ENCODE measurements around the gene DCDC2.
"Not testable (repeated sequence)": the region's sequence is repeated elsewhere in the genome, so short reads cannot be mapped to it uniquely, and the experiment has no call there.

Gene DCDC2

DNA sequence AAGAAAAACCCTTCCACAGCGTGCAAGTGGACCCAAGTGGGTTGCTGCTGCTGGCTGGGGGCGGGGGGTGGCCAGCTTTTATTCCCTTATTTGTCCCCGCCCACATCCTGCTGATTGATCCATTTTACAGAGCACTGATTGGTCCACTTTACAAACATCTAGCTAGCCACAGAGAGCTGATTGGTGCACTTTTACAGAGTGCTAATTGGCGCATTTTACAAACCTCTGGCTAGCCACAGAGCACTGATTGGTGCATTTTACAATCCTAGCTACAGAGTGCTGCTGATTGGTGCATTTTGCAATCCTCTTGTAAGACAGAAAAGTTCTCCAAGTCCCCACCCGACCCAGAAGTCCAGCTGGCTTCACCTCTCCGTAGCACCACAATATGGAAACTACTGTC, 99.6 kb downstream of the DCDC2 start:
- not testable (repeated sequence) for DNase-seq (ENCODE audit: low spot score)

DNA sequence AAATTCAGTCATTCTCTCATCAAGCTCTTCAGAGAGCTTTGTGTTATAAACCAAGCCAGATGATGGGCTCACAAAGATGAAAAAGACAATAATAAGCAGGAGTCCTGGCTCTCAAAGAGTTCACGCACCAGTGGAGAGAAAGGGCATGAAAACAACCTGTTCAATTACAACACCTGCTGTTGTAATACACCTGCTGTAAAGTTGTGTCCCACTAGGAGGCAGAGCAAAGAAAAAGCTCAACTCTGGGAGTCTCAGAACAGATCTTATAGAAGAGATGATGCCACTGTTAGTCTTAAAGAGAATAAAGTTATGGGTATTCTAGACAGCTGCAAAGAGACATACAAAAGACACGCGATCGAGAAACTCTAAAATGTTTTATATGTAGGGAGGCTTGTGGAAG, 100.6 kb downstream of the DCDC2 start:
- no peak for DNase-seq (ENCODE audit: low spot score)

DNA sequence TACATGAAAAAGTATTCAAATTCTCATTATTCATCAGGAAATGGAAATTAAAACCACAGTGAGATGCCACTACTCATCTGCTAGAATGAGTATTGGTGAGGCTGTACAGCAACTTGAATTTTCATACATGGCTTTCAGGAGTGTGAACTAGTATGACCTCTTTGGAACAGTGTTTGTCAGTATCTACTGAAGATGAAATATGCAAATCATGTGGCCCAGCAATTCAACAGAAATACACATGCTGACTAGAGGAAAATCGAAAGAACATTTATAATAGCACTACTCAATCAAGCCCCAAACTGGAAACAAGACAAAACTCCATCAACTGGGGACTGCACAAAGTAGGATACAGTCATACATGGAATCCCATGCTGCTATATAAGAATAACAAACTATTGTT, 102.2 kb downstream of the DCDC2 start:
- DNase-seq (ENCODE audit: low spot score), result no peak

DNA sequence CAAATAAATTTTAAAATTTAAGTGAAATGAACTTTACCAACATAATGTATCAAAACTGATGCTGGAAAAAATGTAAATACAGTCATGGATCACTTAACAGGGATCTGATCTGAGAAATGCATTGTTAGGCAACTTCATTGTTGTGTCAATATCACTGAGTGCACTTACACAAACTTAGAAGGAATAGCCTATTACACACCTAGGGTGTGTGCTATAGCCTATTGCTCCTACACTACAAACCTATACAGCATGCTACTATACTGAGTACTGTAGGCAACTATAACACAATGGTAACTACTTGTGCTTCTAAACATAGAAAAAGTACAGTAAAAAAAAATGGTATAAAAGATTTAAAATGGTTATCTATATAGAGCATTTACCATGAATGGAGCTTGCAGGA, 104.5 kb downstream of the DCDC2 start:
- no peak for DNase-seq (ENCODE audit: low spot score)

DNA sequence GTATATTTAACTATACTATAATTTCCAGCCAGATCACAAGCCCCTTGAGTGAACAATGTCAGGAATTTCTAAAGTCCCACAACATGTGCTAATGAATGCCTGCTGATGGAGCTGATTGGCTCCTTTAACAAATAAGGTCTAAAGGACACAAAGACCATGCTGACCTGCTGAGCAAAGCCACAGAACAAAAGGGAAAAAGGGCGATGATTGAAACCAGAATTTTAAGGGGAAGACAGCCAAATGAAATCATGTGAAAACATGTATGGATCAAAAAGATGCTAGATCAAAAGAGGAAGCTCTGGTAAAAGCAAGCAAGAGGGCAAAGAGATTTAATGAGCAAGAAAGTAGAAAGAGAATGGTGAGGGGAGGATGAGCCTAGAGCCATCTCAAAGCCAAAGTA, 105.6 kb downstream of the DCDC2 start:
- DNase-seq (ENCODE audit: low spot score), result no peak

DNA sequence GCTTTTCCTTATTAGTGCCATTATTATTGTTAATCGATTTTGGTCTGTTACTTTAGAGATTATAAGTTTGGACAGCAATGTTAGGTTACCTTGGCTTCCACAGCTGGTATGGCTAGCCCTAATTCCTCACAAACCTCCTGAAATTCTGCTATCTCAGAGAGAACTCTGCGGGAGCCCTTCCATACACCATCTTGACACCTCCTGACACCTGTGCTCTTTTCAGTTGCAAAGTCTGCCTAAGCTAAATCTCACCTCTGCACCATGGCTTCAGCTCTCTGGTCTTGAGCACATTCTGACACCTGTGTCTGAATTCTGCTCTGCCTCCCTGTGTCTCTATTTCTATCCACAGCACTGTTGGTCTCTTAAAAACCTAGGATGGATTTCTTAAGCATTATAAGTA, 106.5 kb downstream of the DCDC2 start:
- DNase-seq (ENCODE audit: low spot score), result no peak

DNA sequence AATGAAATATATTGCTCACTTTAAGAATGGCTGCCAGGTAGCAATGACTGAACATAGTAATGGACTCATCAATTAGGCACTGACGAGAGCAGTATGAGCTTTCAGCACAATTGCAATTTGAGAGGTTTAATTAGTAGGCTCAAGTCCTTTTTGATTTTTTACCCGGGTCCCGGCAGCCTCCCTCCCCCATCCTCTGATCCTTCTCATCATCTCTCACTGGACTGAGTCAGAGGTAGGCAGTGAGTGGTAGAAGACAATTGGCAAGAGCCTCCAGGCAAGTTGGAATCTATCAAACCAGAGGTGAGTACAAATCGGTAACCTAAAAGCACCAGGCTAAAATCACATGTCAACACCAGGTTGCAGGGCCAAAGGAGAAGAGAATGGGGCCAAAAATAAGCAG, 107.9 kb downstream of the DCDC2 start:
- no peak for DNase-seq (ENCODE audit: low spot score)

DNA sequence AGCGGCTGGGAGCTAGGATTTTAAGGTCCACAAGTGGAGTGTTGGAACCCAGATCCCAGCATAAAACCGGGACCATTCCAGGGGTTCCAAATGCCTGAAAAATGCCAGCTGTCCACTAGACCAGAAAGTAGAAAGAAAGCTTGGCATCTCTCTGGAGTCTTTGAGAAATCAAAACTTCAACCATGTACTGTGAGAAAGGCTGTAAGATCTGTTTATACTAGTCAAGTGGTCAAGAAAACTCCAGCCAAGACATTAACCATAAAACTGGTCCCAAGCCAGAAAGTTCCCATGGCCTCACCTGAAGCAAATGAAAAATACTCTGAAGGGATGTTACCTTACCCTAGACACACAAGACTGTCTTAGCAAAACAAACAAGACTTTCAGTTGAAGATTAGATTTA, 112.6 kb downstream of the DCDC2 start:
- DNase-seq (ENCODE audit: low spot score), result no peak

DNA sequence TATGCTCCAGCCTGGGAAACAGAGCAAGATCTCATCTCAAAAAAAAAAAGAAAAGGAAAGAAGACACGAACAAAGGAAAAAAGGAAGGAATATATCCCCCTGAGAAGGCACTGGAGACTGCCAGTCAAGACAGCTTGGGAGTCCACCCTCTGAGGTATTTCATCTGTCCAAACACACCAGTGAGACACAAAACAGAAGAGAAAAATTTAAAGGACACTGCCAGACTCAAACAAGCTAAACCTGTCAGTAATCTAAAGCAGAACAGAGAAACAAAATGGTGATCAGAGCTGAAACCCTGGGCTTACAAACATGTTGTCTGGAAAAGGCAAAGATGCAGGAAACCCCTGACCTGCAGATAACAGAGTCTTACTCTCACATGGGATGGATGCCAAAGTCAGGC, 114.9 kb downstream of the DCDC2 start:
- DNase-seq (ENCODE audit: low spot score), result no peak

DNA sequence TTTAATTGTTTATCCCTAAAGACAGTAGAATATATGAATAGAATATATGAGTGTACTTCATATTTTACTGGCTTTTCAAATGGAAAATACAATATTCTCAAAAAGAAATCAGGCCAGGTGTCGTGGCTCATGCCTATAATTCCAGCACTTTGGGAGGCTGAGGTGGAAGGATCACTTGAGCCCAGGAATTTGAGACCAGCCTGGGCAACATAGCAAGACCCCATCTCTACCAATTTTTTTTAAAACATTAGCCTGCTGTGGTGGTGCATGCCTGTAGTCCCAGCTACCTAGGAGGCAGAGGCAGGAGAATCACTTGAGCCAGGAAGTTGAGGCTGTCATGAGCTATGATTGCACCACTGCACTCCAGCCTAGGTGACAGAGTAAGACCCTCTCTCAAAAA, 116.1 kb downstream of the DCDC2 start:
- DNase-seq (ENCODE audit: low spot score), result not testable (repeated sequence)

DNA sequence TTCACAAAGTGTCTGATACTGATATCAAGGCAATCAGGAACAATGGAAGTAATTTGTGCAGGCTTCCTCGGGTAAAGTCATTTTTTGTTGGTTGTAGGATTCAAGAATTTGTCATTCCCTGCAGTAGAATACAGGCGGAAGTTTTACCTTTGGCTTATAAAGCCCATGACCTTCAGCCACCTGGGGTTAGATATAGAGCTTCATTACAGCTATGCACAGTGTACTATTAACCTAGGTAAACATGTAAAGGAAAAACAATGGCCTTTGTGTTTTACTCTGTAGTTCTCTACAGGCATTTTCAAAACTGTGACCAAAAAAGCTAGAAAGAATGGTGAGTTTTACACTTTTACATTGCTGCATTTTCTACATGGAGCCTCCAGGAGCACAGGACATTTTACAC, 116.9 kb downstream of the DCDC2 start:
- DNase-seq (ENCODE audit: low spot score), result no peak

DNA sequence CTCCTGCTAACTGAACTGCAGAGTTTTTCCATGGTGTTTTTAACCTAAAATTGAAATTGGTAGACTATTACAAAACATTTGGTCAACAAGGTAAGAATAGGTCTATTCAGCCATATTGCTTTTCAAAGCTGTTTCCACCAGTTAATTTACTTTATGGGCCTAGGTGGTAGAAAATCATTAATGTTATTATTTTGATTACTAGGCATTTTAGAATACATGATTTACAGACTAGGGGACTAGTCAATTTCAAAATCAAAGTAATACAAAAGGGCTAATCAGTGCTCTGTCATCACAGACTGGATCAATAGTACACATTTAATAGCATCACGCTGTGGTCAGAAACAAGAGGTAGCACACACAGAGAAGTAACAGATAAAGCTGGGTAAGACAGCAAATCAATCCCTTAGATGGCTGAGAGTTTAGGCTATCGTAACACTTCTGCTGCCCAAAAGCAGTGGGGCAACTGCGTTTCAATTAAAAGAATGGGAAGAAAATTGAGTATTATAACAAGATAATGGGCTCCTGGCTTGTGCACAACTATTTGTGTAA, 117.4 kb downstream of the DCDC2 start:
- no peak for DNase-seq (ENCODE audit: low spot score)

DNA sequence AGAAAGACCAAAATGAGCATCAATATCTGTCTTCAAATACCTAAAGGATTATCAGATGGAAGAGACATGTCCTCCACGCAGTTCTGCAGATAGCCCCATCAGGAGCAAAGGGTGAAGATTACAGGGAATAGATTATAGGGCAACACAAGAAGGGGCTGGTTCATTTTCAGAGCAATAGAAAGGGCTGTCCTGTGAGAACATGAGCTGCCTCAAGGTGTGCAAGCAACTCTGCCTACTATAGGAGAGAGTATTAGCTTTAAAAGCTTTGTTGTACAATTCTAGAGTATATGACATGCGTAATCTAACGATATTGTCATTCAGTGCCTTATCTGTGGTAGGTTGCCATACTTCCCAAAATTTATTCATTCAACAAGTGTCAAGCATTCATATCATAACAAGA, 119.2 kb downstream of the DCDC2 start:
- no peak for DNase-seq (ENCODE audit: low spot score)

DNA sequence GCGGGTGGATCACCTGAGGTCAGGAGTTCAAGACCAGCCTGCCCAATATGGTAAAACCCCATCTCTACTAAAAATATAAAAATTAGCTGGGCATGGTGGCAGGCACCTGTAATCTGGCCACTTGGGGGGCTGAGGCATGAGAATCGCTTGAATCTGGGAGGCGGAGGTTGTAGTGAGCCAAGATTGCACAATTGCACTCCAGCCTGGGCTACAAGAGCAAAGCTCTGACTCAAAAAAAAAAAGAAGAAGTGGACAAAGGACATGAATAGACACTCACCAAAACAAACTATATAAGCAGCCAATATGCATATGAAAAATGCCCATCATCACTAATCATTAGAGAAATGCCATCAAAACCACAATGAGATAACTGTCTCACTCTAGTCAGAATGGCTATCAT, 121.1 kb downstream of the DCDC2 start:
- DNase-seq (ENCODE audit: low spot score), result not testable (repeated sequence)

DNA sequence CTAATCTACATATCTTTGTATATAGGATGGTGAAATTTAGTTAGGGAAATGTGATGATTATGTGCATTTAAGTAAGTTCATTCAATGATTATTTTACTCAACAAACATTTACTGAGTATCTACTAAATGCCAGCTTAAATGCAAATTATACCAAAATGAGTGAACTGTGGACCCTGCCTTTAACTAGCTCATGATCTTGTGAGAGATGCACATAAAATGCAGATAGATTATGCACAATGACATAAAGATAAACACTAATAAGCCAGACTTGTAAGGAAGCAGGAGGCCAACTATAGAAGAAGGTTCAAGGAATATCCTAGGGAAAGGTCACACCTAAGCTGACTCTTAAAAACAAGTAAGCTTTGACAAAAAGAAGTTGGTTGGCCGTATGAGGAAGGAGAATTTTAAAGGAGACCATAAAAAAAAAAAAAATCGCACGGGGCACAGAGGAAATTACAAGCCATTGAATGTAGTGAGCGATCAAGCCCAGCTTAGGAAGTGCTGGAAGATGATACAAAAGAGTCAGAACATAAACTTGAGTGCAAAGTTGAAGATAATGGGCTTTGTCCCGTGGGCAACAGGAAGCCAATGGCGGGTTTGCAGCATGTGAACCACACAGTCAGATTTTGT, 123.9 kb downstream of the DCDC2 start:
- DNase-seq (ENCODE audit: low spot score), result no peak

DNA sequence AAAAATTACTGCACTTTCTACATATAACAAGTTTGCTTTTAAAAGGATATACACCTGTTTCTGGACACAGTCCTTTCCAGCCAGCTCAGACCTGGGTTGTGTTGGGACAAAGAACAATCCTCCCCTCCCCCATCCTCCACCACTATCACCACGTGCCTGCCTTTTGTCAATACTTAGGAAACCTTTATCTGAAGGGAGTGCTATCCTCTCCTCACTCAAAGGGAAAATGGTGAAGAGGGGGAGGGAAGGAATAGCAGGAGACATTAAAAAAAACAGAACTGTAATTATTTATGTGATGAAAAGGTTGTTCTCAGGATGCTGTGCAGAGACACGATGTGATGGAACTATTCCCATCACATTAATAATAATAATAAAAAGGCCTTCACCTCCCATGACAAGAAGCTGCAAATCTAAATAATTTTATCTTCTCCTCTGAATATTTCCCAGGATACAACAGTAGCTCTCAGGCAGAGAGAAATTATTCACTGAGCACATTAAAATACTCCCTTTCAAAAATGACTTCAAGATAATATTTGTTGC, 126.4 kb downstream of the DCDC2 start:
- no peak for DNase-seq (ENCODE audit: low spot score)

DNA sequence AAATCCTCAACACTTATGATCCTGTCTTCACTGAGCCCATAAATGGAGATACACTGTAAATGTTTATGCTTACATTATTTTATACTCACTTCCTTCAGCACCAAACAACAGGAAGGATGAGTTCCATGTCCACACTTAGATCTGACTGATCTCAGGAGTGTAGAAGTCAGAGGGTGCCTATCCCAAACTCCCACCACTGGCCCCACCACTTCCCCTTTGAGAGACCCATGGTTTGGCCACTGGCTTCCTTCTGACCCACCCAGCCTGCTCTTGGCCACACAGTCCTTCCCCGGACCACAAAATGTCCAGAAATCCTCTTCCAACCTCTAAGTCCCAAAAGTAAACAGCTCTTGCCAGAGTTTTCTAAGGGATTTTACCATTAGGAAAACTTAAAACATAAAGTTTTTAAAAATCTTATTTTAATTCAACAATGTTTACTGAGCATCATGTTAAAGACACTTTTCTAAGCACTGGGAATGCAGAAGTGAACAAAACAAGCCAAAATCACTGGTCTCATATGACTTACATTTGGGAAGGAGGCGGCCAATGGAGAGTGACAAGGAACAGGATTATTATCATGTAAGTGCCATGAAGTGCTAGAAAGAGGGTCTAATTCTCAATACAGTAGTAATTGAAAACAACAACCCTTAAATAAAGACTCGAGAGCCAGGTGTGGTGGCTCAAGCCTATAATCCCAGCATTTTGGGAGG, 128.0 kb downstream of the DCDC2 start:
- no peak for DNase-seq (ENCODE audit: low spot score)

DNA sequence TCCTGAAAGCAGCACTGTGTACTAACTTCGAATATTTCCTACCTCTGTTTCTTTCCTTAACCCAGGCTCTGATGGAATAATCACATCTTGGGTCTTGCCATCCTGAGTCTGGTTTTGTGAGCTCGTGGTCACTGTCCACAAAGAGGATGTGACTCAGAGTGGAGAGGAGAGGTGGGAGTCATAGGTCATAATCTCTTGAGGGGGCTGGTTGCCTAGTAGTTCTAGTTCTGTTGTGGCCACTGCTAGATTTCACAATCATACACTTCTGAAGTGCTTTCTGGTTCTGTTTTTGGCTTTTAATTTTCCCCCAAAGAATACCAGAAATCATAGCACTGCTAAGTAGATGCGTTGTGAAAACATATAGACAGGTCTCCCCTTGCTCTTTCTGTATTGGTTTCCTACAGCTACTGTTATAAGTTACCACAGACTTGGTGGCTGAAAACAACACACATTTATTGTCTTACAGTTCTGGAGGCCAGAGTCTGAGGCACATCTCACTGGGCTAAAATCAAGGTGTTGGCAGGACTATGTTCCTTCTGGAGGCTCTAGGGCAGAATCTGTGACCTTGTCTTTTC, 129.1 kb downstream of the DCDC2 start:
- peak; percentile 39 for DNase-seq (ENCODE audit: low spot score)

DNA sequence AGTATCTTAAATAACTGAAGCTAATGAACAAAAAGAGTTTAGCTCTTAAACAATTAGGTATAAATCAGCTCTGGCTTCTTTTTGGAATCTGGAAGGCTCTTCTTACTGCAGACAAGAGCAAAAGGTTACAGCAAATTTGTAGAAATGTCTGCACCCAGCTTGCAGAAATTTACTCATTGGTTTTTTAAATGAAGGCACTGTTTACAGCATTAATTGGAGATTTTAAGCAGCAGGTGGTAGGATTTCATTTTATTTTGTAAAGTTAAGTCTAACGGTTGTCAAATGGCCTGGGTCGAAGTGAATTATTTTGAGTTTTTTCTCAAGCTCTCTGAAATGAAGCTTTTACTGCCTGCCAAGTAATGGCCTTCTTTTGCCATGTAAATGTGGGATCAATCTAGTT, 129.7 kb downstream of the DCDC2 start:
- no peak for DNase-seq (ENCODE audit: low spot score)

DNA sequence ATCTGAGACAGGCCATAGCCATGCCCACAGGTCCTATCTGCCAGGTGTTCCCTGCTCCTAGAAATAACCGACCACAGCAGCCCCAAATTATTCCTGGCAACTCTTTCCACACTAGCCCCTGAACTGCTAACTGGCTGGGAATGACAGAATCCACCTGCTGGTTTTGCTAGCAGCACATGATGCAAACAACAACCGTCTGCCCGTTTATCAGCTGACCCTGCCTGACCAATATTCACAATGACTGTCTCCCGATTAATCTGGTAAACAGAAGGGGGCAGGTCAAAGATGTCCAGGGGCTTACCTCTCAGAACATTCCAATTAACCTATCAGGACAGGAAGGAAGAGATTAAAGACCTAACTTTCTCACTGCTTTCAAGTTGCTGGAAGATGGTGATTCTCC, 130.3 kb downstream of the DCDC2 start:
- no peak for DNase-seq (ENCODE audit: low spot score)

DNA sequence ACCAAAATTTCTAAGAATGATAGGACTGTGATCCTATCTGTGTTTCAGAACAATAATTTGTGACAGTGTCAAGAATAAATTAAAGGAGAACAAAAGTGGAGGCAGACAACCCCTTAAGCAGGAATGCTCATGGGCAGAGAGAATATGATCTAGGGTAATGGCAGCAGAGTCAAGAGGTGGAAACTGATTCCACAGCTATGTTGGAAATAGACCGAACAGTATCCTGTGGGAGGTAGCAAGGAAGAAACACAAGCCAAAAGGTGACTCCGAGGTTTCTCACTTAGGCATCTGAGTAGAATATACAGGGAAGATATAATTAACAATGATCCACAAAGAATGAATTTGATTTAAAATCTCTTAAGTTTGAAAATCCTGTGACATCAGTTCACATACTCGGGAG, 131.3 kb downstream of the DCDC2 start:
- no peak for DNase-seq (ENCODE audit: low spot score)

DNA sequence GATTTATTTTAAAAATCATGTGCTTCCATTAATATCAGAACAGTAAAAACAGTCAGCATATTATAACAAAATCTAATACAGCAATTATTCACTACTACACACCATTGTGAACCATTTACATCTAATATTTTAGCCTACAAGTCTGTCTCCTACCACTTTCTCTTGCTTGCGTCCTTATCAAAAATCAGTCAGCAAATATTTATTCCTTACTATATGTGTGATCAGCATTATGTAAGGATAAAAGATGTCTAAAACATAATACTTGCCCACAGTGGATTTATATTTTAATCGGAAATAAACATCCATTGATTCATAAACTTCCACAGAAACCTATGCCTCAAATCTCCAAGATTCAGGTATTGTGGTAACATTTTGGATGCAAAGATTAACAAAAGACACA, 132.0 kb downstream of the DCDC2 start:
- DNase-seq (ENCODE audit: low spot score), result no peak

Data from SW480 (cell line).